Heart right ventricle (tissue), 16 donors: ENCODE data around the gene PRR20G. TPM values are rescaled to one million over a fixed set of nuclear protein-coding genes. Genes with fewer than 3 reads are reported as not detected.

Experiments
- ATAC-seq, 8 donors: fragments of 200-7000 bp; cut with Tn5 transposase; one replicate each; pipeline ENCODE4 v1.9.1; 2020; ENCODE audit warnings: mild to moderate bottlenecking in 8 of 8, moderate library complexity in 8 of 8, moderate number of reproducible peaks in 1 of 8
- DNase-seq, 2 donors: peaks; one replicate each; pipeline ENCODE4 v3.0.0-alpha.2; 2020
- H3K27ac ChIP-seq, 10 donors: fragments of 200-600 bp; sonication (generic) in 2 of 10; one replicate each; pipeline versions ENCODE4 v1.5.0 to v1.8.0; 2020 to 2022; ENCODE audit warnings: mild to moderate bottlenecking in 3 of 10
- H3K27me3 ChIP-seq, 7 donors: fragments of 200-600 bp; one replicate each; pipeline ENCODE4 v1.8.0; 2021 to 2022; ENCODE audit warnings: mild to moderate bottlenecking in 2 of 7
- H3K36me3 ChIP-seq, 9 donors: fragments of 200-600 bp; sonication (generic) in 1 of 9; one replicate each; pipeline versions ENCODE4 v1.5.0 to v1.8.0; 2020 to 2022; ENCODE audit warnings: mild to moderate bottlenecking in 2 of 9
- H3K4me1 ChIP-seq, 9 donors: fragments of 200-600 bp; sonication (generic) in 1 of 9; one replicate each; pipeline versions ENCODE4 v1.5.0 to v1.8.0; 2020 to 2022; ENCODE audit warnings: mild to moderate bottlenecking in 4 of 9
- H3K4me3 ChIP-seq, 10 donors: fragments of 200-600 bp; sonication (generic) in 2 of 10; one replicate each; pipeline versions ENCODE4 v1.5.0 to v1.8.0; 2020 to 2022; ENCODE audit warnings: mild to moderate bottlenecking in 7 of 10, moderate library complexity in 2 of 10
- H3K9me3 ChIP-seq, 11 donors: fragments of 200-600 bp in 10 of 11; sonication (generic) in 2 of 11; one replicate each; pipeline versions ENCODE4 v1.5.0 to v1.8.0; 2013 to 2022; ENCODE audit warnings: mild to moderate bottlenecking in 2 of 11, control low read depth in 1 of 11, moderate library complexity in 1 of 11
- WGBS, 2 donors: extraction: QIAGEN DNeasy Blood & Tissue Kit; methylation state at CpG; one replicate each; pipeline ENCODE4 v1.1.7; 2013; ENCODE audit warnings: inconsistent platforms in 1 of 2; 5-methylcytosine and 5-hydroxymethylcytosine counted together
- intact Hi-C, 10 donors: fragments of 100-400 bp; cut with DNase I; formaldehyde crosslinking; loops; one replicate each; pipeline versions ENCODE4 v1.11.1 to v1.14.2; 2022
- polyA plus RNA-seq, 2 donors: library from polyadenylated mRNA; stranded (reverse); fragments of 200-250 nt; gene quantifications; one replicate each; pipeline ENCODE4 v1.2.3, GENCODE V29; 2013
- total RNA-seq, 10 donors: library from RNA; stranded (reverse); fragmentation: NEBNext Ultra II Directional in 3 of 10; extraction: Animal tissue kit (Norgen Biotek cat#: 25700) in 3 of 10; gene quantifications; one replicate each; pipeline versions ENCODE4 v1.2.1 to v1.2.4, GENCODE V29; 2021 to 2023
- TF ChIP-seq, protein P1 (sequence below), 9 donors: fragments of 200-600 bp; sonication (generic) in 2 of 9; IDR thresholded peaks; one replicate each; pipeline versions ENCODE4 v1.5.0 to v1.8.0; 2021 to 2022; ENCODE audit warnings: antibody characterized with exemption in 9 of 9, mild to moderate bottlenecking in 5 of 9, moderate library complexity in 1 of 9
- donor health status: Arrhythmogenic right ventricular cardiomyopathy.
- donor health status: ischemic (EF 13 %, LVEDD 7.1; RV severe dilation, severe dysfunction).
- donor health status: healthy with polysubstance abuse.
- donor health status: DM: no; HTN: yes; CAD: no.
- donor health status: DM: no; HTN: no; CAD: no.
- donor health status: ischemic (EF 25% LVEDD 6.9; RV normal size, moderate dysfunction).
- donor health status: ischemic (EF 25% LVEDD 5.7; RV mildly dilated, moderate dysfunction).
- donor health status: healthy.
- donor health status: DM: yes; HTN: yes; CAD: no.
- donor health status: Ischemic cardiomyopathy.
- donor health status: ischemic (EF 35%, LVEDD 5.7; RV mildly dilated, moderate dysfunction).
- donor health status: nonischemic (EF 11% LVEDD 7.7; RV severe dilation, severe dysfunction).
- donor health status: DM: yes; HTN: yes; CAD: no.
- donor health status: PGD.
- donor health status: ischemic (EF 29% LVEDD 5.4; RV normal size, mild dysfunction).
- donor health status: nonischemic (EF 23%, LVEDD 6.1; RV moderate dilation, normal function).

The PRR20G gene
- total and polyA plus RNA-seq, 12 donors: not detected

DNA sequence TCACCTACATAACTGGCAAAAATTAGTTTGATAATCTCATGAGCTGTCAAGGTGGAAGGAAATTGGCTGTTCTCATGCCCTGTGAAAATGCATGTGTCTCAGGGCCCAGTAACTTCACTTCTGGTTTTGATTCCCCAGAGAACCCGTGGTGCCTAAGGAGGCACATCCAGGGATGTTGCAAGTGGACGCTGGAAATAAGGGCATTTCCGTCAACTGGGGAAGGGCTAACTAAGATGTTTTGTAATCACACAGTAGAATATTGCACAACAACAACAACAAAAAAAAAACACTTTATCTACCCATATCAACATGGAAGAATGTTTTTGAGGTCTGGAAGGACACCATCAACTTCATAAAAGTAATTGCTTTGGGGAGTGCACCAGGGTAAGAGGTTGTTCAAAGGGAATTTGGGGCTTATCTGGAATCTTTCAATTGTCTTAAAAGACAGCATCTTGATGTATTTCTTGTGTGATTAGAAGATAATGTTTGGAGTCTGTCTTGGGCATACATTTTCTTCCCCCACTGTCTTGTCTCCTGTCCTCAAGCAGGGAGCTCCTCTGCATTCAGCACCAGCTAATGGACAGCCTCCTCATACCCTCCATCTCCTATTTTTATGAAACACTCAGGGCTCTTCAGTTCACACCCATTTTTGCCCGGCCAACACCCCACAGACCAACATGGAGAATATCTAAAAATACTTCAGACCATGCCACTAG is 37.2 kb upstream of the PRR20G start:
- TF ChIP-seq, protein P1, sequence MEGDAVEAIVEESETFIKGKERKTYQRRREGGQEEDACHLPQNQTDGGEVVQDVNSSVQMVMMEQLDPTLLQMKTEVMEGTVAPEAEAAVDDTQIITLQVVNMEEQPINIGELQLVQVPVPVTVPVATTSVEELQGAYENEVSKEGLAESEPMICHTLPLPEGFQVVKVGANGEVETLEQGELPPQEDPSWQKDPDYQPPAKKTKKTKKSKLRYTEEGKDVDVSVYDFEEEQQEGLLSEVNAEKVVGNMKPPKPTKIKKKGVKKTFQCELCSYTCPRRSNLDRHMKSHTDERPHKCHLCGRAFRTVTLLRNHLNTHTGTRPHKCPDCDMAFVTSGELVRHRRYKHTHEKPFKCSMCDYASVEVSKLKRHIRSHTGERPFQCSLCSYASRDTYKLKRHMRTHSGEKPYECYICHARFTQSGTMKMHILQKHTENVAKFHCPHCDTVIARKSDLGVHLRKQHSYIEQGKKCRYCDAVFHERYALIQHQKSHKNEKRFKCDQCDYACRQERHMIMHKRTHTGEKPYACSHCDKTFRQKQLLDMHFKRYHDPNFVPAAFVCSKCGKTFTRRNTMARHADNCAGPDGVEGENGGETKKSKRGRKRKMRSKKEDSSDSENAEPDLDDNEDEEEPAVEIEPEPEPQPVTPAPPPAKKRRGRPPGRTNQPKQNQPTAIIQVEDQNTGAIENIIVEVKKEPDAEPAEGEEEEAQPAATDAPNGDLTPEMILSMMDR (IDR thresholded peaks at IDR 0.05): no peak
- Histone ChIP-seq H3K9me3 (peaks cover 0 to 23% (median 6%) of the 10 kb centered on the region in 11 donors), H3K27me3 (peaks cover 0 to 6% (median 0%) of the 10 kb centered on the region in 7 donors), H3K36me3 (no peaks in the 10 kb centered on the region), H3K4me3 (no peak overlapping the region), H3K4me1 (peaks cover 0 to 13% (median 0%) of the 10 kb centered on the region in 9 donors), H3K27ac (no peak overlapping the region)
- intact Hi-C loops: no loop called here
- WGBS, 2 donors: 64 to 77% methylated on average over 4 of the region's 4 CpGs
- ATAC-seq (no peak), DNase-seq (no peak)

DNA sequence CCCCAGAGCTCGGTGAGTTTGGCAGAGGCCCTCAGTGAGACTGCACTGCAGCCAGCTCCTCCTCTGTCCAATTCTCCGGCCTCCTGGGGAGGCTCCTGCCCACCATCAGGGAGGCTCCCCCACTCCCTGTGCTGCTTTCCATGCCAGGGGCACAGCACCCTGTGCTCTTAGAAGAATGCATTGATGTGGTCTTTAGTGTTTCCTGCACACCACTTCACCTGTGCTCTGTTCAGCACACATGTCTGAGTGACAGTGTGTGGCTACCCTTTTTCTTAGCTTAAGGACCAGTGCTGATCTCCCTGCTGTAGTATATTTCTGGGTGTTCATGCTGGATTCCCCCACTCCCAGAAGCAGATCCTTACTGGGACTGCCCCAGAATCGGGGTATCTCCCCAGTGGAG is 36.2 kb upstream of the PRR20G start:
- H3K27me3 ChIP-seq: peaks cover 0 to 6% (median 0%) of the 10 kb centered on the region in 7 donors
- ATAC-seq (no peak), DNase-seq (no peak)
- no peaks in the 10 kb centered on the region for H3K36me3 ChIP-seq
- intact Hi-C loops: no loop called here
- H3K4me1 ChIP-seq: peaks cover 0 to 13% (median 0%) of the 10 kb centered on the region in 9 donors
- peaks cover 0 to 13% (median 0%) of the 10 kb centered on the region in 11 donors for H3K9me3 ChIP-seq
- 53 to 58% methylated on average over 3 of the region's 3 CpGs for WGBS, 2 donors
- no peak overlapping the region for H3K4me3 ChIP-seq
- no peak overlapping the region for H3K27ac ChIP-seq
- TF ChIP-seq, protein P1 (IDR thresholded peaks at IDR 0.05): no peak

DNA sequence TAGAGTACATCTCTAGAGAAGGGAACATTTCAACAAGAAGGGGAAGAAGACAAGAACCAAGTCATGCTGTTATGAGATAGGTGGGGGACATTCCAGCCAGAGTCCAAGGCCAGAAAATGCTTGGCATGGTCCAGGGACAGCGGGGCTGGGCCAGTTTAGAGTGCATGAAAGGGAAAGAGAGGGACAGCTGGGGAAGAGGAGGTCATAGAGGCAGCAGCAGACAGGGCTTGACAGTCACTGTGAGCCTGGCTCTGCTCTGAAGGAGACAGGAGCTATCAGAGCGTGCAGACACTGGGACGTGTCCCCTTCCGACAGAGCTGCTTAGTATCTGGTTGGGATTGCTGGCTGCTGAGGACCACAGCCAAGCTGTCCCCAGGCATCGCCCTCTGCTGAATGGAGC is 35.7 kb upstream of the PRR20G start:
- DNase-seq: no peak
- Histone ChIP-seq H3K4me3 (no peak overlapping the region), H3K4me1 (peaks cover 0 to 13% (median 0%) of the 10 kb centered on the region in 9 donors), H3K9me3 (peaks cover 0 to 9% (median 0%) of the 10 kb centered on the region in 11 donors), H3K27ac (no peak overlapping the region), H3K27me3 (peaks cover 0 to 6% (median 0%) of the 10 kb centered on the region in 7 donors), H3K36me3 (no peaks in the 10 kb centered on the region)
- peak in 3 of 8 donors; percentile 9 to 38 (median 14) for ATAC-seq
- intact Hi-C loops: no loop called here
- WGBS, 2 donors: 48 to 50% methylated on average over 5 of the region's 5 CpGs
- TF ChIP-seq, protein P1 (IDR thresholded peaks at IDR 0.05): no peak

DNA sequence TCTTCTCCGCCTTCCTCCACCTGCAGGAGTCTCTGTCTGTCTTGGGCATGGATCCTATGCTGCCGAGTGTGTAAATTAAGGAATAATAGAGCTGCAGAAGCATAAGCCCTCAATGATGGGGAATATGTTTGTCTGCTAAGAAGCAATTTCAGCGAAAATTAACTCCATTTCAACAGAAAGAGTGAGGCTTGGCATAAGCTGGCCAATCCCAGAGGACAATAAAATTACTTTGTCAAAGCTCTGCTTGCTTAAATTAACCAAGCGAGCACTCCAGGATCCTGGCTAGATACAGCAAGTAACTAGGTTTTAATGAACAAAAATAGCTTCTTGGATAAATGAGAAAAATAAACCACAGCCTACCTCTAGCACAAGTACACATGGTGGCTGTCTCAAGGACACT is 33.5 kb upstream of the PRR20G start:
- Histone ChIP-seq H3K4me1 (peaks cover 0 to 13% (median 0%) of the 10 kb centered on the region in 9 donors), H3K4me3 (no peak overlapping the region), H3K27ac (no peak overlapping the region), H3K36me3 (no peaks in the 10 kb centered on the region), H3K27me3 (peaks cover 0 to 10% (median 0%) of the 10 kb centered on the region in 7 donors), H3K9me3 (peaks cover 0 to 4% (median 0%) of the 10 kb centered on the region in 11 donors)
- TF ChIP-seq, protein P1 (IDR thresholded peaks at IDR 0.05): no peak
- ATAC-seq (no peak), DNase-seq (no peak)
- WGBS, 2 donors: 77 to 79% methylated on average over 4 of the region's 4 CpGs
- intact Hi-C loops: no loop called here
